Natural killer cell (primary cell): ENCODE data around the gene EPHA6. TPM values are rescaled to one million over a fixed set of nuclear protein-coding genes. Genes with fewer than 3 reads are reported as not detected.
"Not testable (repeated sequence)": the region's sequence is repeated elsewhere in the genome, so short reads cannot be mapped to it uniquely, and the experiment has no call there.

ENCODE experiments used
- ATAC-seq, 3 donors: fragments of 150-1000 bp in 2 of 3; fragments of 200-7000 bp in 1 of 3; cut with Tn5 transposase; 1 replicate in 1 of 3; 2 replicates in 2 of 3; pipeline ENCODE4 v1.10.0; 2021; ENCODE audit warnings: mild to moderate bottlenecking in 2 of 3, moderate library complexity in 2 of 3
- DNase-seq, 2 donors: peaks; one replicate each; pipeline versions ENCODE4 v3.0.0 to v3.0.0-alpha.2; 2013 to 2021; ENCODE audit warnings: mixed read lengths in 1 of 2
- H3K27ac ChIP-seq: one replicate; pipeline ENCODE4 v1.5.1; 2013; ENCODE audit warnings: mild to moderate bottlenecking, low read length
- H3K27me3 ChIP-seq: one replicate; pipeline ENCODE4 v1.6.1; 2013; ENCODE audit warnings: low read length; ENCODE audit not compliant: control insufficient read depth, insufficient read depth
- H3K36me3 ChIP-seq: one replicate; pipeline ENCODE4 v1.6.1; 2013; ENCODE audit warnings: low read length; ENCODE audit not compliant: control insufficient read depth, insufficient read depth
- H3K4me1 ChIP-seq: one replicate; pipeline ENCODE4 v1.6.1; 2013; ENCODE audit warnings: low read length; ENCODE audit not compliant: control insufficient read depth, insufficient read depth
- H3K4me3 ChIP-seq: one replicate; pipeline ENCODE4 v1.5.1; 2013; ENCODE audit warnings: low read length
- H3K9me3 ChIP-seq: one replicate; pipeline ENCODE4 v1.6.1; 2013; ENCODE audit warnings: low read length; ENCODE audit not compliant: control insufficient read depth, insufficient read depth
- H3K27ac Mint-ChIP-seq, 2 donors: one replicate each; pipeline ENCODE4 v1.8.0; 2022; ENCODE audit warnings: mild to moderate bottlenecking in 2 of 2, mixed read lengths in 2 of 2, moderate library complexity in 1 of 2
- H3K27me3 Mint-ChIP-seq, 2 donors: one replicate each; pipeline ENCODE4 v1.8.0; 2022; ENCODE audit warnings: low read depth in 2 of 2, mixed read lengths in 2 of 2
- H3K36me3 Mint-ChIP-seq: one replicate; pipeline ENCODE4 v1.8.0; 2022; ENCODE audit warnings: mixed read lengths
- H3K4me1 Mint-ChIP-seq, 2 donors: one replicate each; pipeline ENCODE4 v1.8.0; 2022; ENCODE audit warnings: mixed read lengths in 2 of 2
- H3K4me3 Mint-ChIP-seq: one replicate; pipeline ENCODE4 v1.8.0; 2022; ENCODE audit warnings: mild to moderate bottlenecking, moderate library complexity, mixed read lengths
- H3K9me3 Mint-ChIP-seq, 2 donors: one replicate each; pipeline ENCODE4 v1.8.0; 2022; ENCODE audit warnings: mixed read lengths in 2 of 2
- WGBS: methylation state at CpG from one replicate; pipeline ENCODE4 v1.1.7; 2013; ENCODE audit warnings: missing lambda C conversion rate; ENCODE audit not compliant: insufficient coverage; 5-methylcytosine and 5-hydroxymethylcytosine counted together
- intact Hi-C: fragments of 100-400 bp; cut with micrococcal nuclease; formaldehyde crosslinking; loops from one replicate; pipeline ENCODE4 v1.14.2; 2022
- total RNA-seq, 4 donors: library from RNA; stranded (reverse); fragments of 120-200 nt in 1 of 4; gene quantifications; one replicate each; pipeline versions ENCODE4 v1.2.3 to v1.2.4, GENCODE V29; 2013 to 2022
- TF ChIP-seq, protein P1 (sequence below): fragments of 200-600 bp; IDR thresholded peaks from one replicate; pipeline ENCODE4 v1.8.0; 2022; ENCODE audit warnings: antibody characterized with exemption

The EPHA6 gene
- total RNA-seq, 3 donors from 2014 or later (not counting 1 experiment from before 2014, with no cell fraction given): not detected

DNA sequence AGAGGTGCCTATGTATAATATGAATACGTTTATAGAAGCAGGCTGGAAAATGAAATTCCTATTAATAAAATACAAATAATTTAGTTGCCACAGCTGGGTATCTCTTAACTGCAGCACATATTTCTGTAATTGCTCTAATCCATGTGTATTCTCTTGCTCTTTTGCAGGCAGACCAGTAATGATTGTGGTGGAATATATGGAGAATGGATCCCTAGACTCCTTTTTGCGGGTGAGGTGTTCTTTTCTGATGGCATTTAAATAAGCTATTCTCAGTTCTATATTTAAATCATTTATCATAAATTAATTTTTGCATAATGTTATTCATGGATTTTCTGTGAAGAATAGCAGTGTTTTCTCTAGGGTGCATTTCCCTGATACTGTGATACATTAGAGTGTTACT, 796.2 kb downstream of the EPHA6 start:
- no CpG with 5 or more reads among the region's 2 CpGs for WGBS
- intact Hi-C loops: no loop called here
- TF ChIP-seq, protein P1, sequence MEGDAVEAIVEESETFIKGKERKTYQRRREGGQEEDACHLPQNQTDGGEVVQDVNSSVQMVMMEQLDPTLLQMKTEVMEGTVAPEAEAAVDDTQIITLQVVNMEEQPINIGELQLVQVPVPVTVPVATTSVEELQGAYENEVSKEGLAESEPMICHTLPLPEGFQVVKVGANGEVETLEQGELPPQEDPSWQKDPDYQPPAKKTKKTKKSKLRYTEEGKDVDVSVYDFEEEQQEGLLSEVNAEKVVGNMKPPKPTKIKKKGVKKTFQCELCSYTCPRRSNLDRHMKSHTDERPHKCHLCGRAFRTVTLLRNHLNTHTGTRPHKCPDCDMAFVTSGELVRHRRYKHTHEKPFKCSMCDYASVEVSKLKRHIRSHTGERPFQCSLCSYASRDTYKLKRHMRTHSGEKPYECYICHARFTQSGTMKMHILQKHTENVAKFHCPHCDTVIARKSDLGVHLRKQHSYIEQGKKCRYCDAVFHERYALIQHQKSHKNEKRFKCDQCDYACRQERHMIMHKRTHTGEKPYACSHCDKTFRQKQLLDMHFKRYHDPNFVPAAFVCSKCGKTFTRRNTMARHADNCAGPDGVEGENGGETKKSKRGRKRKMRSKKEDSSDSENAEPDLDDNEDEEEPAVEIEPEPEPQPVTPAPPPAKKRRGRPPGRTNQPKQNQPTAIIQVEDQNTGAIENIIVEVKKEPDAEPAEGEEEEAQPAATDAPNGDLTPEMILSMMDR: no peak
- DNase-seq: no peak
- H3K4me1 Mint-ChIP-seq: no peaks in the 10 kb centered on the region
- H3K36me3 Mint-ChIP-seq: no peaks in the 10 kb centered on the region
- Histone ChIP-seq H3K9me3 (peaks cover 2% of the 10 kb centered on the region), H3K27me3 (no peaks in the 10 kb centered on the region), H3K27ac (no peak overlapping the region), H3K36me3 (no peaks in the 10 kb centered on the region), H3K4me1 (no peaks in the 10 kb centered on the region), H3K4me3 (no peak overlapping the region)
- H3K27me3 Mint-ChIP-seq: no peaks in the 10 kb centered on the region
- no peak overlapping the region for H3K4me3 Mint-ChIP-seq
- no peak for ATAC-seq
- H3K9me3 Mint-ChIP-seq: peaks cover 4 to 5% of the 10 kb centered on the region in 2 donors
- H3K27ac Mint-ChIP-seq: no peak overlapping the region

DNA sequence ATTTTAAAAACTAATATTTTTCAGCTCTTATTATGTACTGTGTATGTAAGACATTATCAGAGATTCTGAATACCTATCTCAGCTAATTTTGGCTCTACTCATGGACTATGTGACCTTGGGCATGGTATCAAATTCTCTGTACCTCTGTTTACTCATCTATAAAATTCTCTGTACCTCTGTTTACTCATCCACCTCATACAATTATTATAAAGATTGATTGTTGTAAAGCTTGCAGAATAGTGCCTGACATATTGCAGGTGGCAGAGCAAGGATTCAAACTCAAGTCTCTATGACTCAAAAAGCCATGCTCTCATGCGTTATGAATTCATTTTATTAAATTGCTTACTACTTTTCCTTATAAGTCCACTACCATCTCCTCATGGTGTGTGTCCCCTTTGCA, 798.2 kb downstream of the EPHA6 start:
- H3K4me3 Mint-ChIP-seq: no peak overlapping the region
- H3K4me3 ChIP-seq: no peak overlapping the region
- no peak for DNase-seq
- no peaks in the 10 kb centered on the region for H3K4me1 Mint-ChIP-seq
- H3K27ac Mint-ChIP-seq: no peak overlapping the region
- no peaks in the 10 kb centered on the region for H3K27me3 ChIP-seq
- H3K27ac ChIP-seq: no peak overlapping the region
- peaks cover 5% of the 10 kb centered on the region for H3K9me3 ChIP-seq
- no peaks in the 10 kb centered on the region for H3K27me3 Mint-ChIP-seq
- peaks cover 5% of the 10 kb centered on the region in 2 donors for H3K9me3 Mint-ChIP-seq
- no peaks in the 10 kb centered on the region for H3K4me1 ChIP-seq
- TF ChIP-seq, protein P1: no peak
- no peaks in the 10 kb centered on the region for H3K36me3 ChIP-seq
- 94% methylated on average over 1 of the region's 1 CpG for WGBS
- intact Hi-C loops: no loop called here
- no peak for ATAC-seq
- H3K36me3 Mint-ChIP-seq: no peaks in the 10 kb centered on the region

DNA sequence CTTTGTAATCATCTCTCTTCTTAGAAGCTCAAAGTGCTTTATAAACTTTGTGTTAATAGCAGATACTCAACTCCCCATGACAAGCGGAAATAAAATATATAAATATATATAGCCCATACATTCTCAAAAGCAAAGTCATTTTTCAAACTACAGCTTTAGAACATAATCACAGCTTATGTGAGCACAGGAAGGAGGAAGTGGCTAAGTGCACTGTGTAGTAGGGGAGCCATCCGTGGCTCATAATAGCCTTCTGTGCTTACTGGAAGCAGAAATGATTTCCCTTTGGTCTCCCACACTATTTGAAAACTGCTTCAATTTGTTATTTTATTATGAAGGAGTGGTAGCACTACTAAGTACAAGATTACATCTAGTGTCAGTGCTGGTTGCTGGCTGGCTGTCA, 798.7 kb downstream of the EPHA6 start:
- Mint-ChIP-seq H3K4me3 (no peak overlapping the region), H3K4me1 (no peaks in the 10 kb centered on the region), H3K36me3 (no peaks in the 10 kb centered on the region), H3K27me3 (no peaks in the 10 kb centered on the region), H3K27ac (no peak overlapping the region), H3K9me3 (peaks cover 6 to 9% of the 10 kb centered on the region in 2 donors)
- no peak for ATAC-seq
- Histone ChIP-seq H3K4me1 (no peaks in the 10 kb centered on the region), H3K27me3 (no peaks in the 10 kb centered on the region), H3K4me3 (no peak overlapping the region), H3K27ac (no peak overlapping the region), H3K36me3 (no peaks in the 10 kb centered on the region), H3K9me3 (peaks cover 5% of the 10 kb centered on the region)
- DNase-seq: no peak
- 0% methylated on average over 1 of the region's 2 CpGs for WGBS
- TF ChIP-seq, protein P1: no peak
- intact Hi-C loops: no loop called here

DNA sequence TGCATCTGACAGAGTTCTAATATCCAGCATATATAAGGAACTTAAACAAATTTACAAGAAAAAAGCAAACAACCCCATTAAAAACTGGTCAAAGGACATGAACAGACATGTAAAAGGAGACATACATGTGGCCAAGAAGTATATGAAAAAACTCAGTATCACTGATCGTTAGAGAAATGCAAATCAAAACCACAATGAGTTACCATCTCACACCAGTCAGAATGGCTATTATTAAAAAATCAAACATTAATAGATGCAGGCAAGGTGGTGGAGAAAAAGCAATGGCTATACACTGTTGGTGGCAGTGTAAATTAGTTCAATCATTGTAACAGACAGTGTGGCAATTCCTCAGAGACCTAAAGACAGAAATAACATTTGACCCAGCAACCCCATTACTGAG, 806.1 kb downstream of the EPHA6 start:
- H3K27ac Mint-ChIP-seq, intact Hi-C loops, H3K4me3 ChIP-seq, H3K4me1 Mint-ChIP-seq, H3K4me3 Mint-ChIP-seq, H3K27ac ChIP-seq, H3K27me3 Mint-ChIP-seq, H3K9me3 ChIP-seq, ATAC-seq, DNase-seq, H3K36me3 ChIP-seq, H3K4me1 ChIP-seq, H3K36me3 Mint-ChIP-seq, H3K27me3 ChIP-seq: not testable (repeated sequence)
- 88% methylated on average over 1 of the region's 1 CpG for WGBS
- H3K9me3 Mint-ChIP-seq: peaks cover 9 to 15% of the 10 kb centered on the region in 2 donors
